Activated CD8-positive, alpha-beta memory T cell treated with anti-CD3 and anti-CD28 coated beads for 1 hour (primary cell): Measurements from ENCODE around the gene BRAF.
"Not testable (repeated sequence)": the region's sequence is repeated elsewhere in the genome, so short reads cannot be mapped to it uniquely, and the experiment has no call there.

ENCODE experiments used
- DNase-seq, 2 donors: peaks; one replicate each; pipeline ENCODE4 v3.0.0-alpha.2; 2020; ENCODE audit warnings: low read depth in 1 of 2; ENCODE audit errors: extremely low read depth in 1 of 2

Gene BRAF

GRCh38 chr7:140881507-140882228 is 43.1 kb downstream of the BRAF start:
- no peak for DNase-seq

GRCh38 chr7:140877249-140877524 is 47.5 kb downstream of the BRAF start:
- no peak for DNase-seq

- no peak for DNase-seq
Measured at GRCh38 chr7:140876519-140877248, 48.0 kb downstream of the BRAF start.

- DNase-seq, result no peak
Measured at GRCh38 chr7:140873434-140873833, 51.3 kb downstream of the BRAF start.

- no peak for DNase-seq
Measured at GRCh38 chr7:140870003-140870402, 54.7 kb downstream of the BRAF start.

- no peak for DNase-seq
Measured at GRCh38 chr7:140869430-140869829, 55.3 kb downstream of the BRAF start.

GRCh38 chr7:140867467-140868462 is 57.0 kb downstream of the BRAF start:
- DNase-seq, result no peak

- no peak for DNase-seq
Measured at GRCh38 chr7:140866926-140867325, 57.8 kb downstream of the BRAF start.

GRCh38 chr7:140864732-140865131 is 60.0 kb downstream of the BRAF start:
- DNase-seq, result no peak

GRCh38 chr7:140863867-140864266 is 60.9 kb downstream of the BRAF start:
- no peak for DNase-seq

- no peak for DNase-seq
Measured at GRCh38 chr7:140863184-140863583, 61.5 kb downstream of the BRAF start.

GRCh38 chr7:140857048-140857447 is 67.7 kb downstream of the BRAF start:
- no peak for DNase-seq

GRCh38 chr7:140841166-140841715 is 83.5 kb downstream of the BRAF start:
- DNase-seq, result no peak

GRCh38 chr7:140831724-140832123 is 93.0 kb downstream of the BRAF start:
- no peak for DNase-seq

- no peak for DNase-seq
Measured at GRCh38 chr7:140829720-140830119, 95.0 kb downstream of the BRAF start.

GRCh38 chr7:140828741-140829140 is 96.0 kb downstream of the BRAF start:
- no peak for DNase-seq

GRCh38 chr7:140817383-140817782 is 107.3 kb downstream of the BRAF start:
- DNase-seq, result not testable (repeated sequence)

- peak; percentile 19 to 21 for DNase-seq
Measured at GRCh38 chr7:140810830-140811556, 113.7 kb downstream of the BRAF start.

GRCh38 chr7:140810385-140810784 is 114.3 kb downstream of the BRAF start:
- DNase-seq, result no peak

GRCh38 chr7:140778975-140779374 is 145.8 kb downstream of the BRAF start:
- DNase-seq, result no peak
